Neural progenitor cell (in vitro differentiated cells): ENCODE data around the gene SLIT1. TPM values are rescaled to one million over a fixed set of nuclear protein-coding genes. Genes with fewer than 3 reads are reported as not detected.

Experiments
- DNase-seq: peaks from one replicate; pipeline ENCODE4 v3.0.0-alpha.2; 2016; ENCODE audit warnings: low spot score
- H2AFZ ChIP-seq: fragments of 200-600 bp; sonication (generic); replicated peaks from 2 replicates; pipeline ENCODE4 v1.6.1; 2016; ENCODE audit warnings: antibody characterized with exemption
- H3F3A ChIP-seq: fragments of 200-600 bp; sonication (generic); 2 replicates; pipeline ENCODE4 v1.6.1; 2016; ENCODE audit warnings: antibody characterized with exemption, low read depth
- H3K27ac ChIP-seq: fragments of 200-600 bp; sonication (generic); 2 replicates; pipeline ENCODE4 v1.5.1; 2016; ENCODE audit warnings: mild to moderate bottlenecking
- H3K27me3 ChIP-seq: fragments of 200-600 bp; sonication (generic); 2 replicates; pipeline ENCODE4 v1.6.1; 2016; ENCODE audit warnings: mild to moderate bottlenecking, moderate library complexity
- H3K36me3 ChIP-seq: fragments of 200-600 bp; sonication (generic); 2 replicates; pipeline ENCODE4 v1.5.1; 2016
- H3K4me1 ChIP-seq: fragments of 200-600 bp; sonication (generic); 2 replicates; pipeline ENCODE4 v1.6.1; 2016; ENCODE audit warnings: mixed run types
- H3K4me2 ChIP-seq: fragments of 200-600 bp; sonication (generic); 2 replicates; pipeline ENCODE4 v1.6.1; 2016
- H3K4me3 ChIP-seq: fragments of 200-600 bp; sonication (generic); 2 replicates; pipeline ENCODE4 v1.5.1; 2016
- H3K79me2 ChIP-seq: fragments of 200-600 bp; sonication (generic); 2 replicates; pipeline ENCODE4 v1.6.1; 2016; ENCODE audit warnings: low read depth
- H3K9ac ChIP-seq: fragments of 200-600 bp; sonication (generic); 2 replicates; pipeline ENCODE4 v1.6.1; 2016
- H3K9me3 ChIP-seq: fragments of 200-600 bp; sonication (generic); 2 replicates; pipeline ENCODE4 v1.5.1; 2016; ENCODE audit warnings: low read depth
- H4K20me1 ChIP-seq: fragments of 200-600 bp; sonication (generic); 2 replicates; pipeline ENCODE4 v1.6.1; 2016; ENCODE audit warnings: low read depth
- H3K27ac Mint-ChIP-seq: 3 replicates; pipeline ENCODE4 v1.8.0; 2021; ENCODE audit warnings: mixed read lengths
- H3K27me3 Mint-ChIP-seq: 2 replicates; pipeline ENCODE4 v1.8.0; 2022; ENCODE audit warnings: low read depth, mild to moderate bottlenecking, inconsistent platforms, moderate library complexity, mixed read lengths; ENCODE audit not compliant: insufficient read depth
- H3K36me3 Mint-ChIP-seq: 3 replicates; pipeline ENCODE4 v1.8.0; 2021; ENCODE audit warnings: mixed read lengths
- H3K4me1 Mint-ChIP-seq: 3 replicates; pipeline ENCODE4 v1.8.0; 2021; ENCODE audit warnings: mixed read lengths
- H3K4me3 Mint-ChIP-seq: 3 replicates; pipeline ENCODE4 v1.8.0; 2021; ENCODE audit warnings: mild to moderate bottlenecking, moderate library complexity, mixed read lengths
- H3K9me3 Mint-ChIP-seq: 3 replicates; pipeline ENCODE4 v1.8.0; 2020; ENCODE audit warnings: mixed read lengths
- EZH2 ChIP-seq: fragments of 200-600 bp; sonication (generic); IDR thresholded peaks from 2 replicates; pipeline ENCODE4 v1.6.1; 2017; ENCODE audit warnings: antibody characterized with exemption, mild to moderate bottlenecking, moderate library complexity
- EZH2phosphoT487 ChIP-seq: fragments of 200-600 bp; sonication (generic); IDR thresholded peaks from 2 replicates; pipeline ENCODE4 v1.6.1; 2017; ENCODE audit warnings: antibody characterized with exemption
- total RNA-seq: library from RNA; depleted of rRNA; stranded (reverse); fragments of >200 nt; gene quantifications from 2 replicates; pipeline ENCODE4 v1.2.3, GENCODE V29; 2015; ENCODE audit warnings: low replicate concordance
- TF ChIP-seq, protein P1 (sequence below): fragments of 200-600 bp; sonication (generic); IDR thresholded peaks from 2 replicates; pipeline ENCODE4 v1.5.1; 2017; ENCODE audit warnings: antibody characterized with exemption, mild to moderate bottlenecking

Gene SLIT1
- total RNA-seq, 1 donor from 2014 or later = 0.92 TPM

DNA sequence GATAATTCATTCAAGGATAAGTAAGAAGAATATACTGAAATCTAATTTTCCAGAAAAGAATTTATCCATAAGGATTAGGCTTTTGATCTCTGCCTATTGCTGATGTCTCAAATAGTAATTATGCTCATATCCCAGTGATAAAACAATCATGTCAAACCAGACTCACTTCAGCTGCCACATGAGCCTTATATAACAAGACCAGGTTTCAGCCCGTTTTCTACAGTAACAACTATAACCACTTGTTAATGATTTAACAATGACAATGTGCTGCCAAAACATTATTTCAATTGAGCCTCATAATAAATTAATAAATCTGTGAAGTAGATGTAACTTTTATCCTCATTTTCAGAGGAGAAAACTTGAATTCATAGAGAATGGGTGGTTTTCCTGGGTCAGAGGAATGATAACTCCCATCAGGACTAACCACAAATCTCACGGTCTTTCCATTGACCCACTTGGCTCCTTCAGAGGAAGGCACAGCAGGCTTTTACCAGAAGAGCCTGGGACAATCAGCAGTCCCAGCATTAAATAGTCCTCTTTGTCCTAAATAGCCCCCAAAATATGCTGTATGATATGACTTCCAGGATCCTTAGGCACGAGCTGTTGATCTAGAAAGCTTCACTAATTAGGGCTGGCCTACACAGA lies 42.5 kb upstream of the SLIT1 start:
- Mint-ChIP-seq H3K4me1 (peaks cover 2% of the 10 kb centered on the region), H3K27me3 (peaks cover 4% of the 10 kb centered on the region), H3K9me3 (no peaks in the 10 kb centered on the region), H3K27ac (no peak overlapping the region), H3K36me3 (peaks cover 23% of the 10 kb centered on the region), H3K4me3 (no peak overlapping the region)
- no peak for DNase-seq
- H2AFZ ChIP-seq = no peak overlapping the region
- peaks cover 1% of the 10 kb centered on the region for H3F3A ChIP-seq
- TF ChIP-seq, protein P1, sequence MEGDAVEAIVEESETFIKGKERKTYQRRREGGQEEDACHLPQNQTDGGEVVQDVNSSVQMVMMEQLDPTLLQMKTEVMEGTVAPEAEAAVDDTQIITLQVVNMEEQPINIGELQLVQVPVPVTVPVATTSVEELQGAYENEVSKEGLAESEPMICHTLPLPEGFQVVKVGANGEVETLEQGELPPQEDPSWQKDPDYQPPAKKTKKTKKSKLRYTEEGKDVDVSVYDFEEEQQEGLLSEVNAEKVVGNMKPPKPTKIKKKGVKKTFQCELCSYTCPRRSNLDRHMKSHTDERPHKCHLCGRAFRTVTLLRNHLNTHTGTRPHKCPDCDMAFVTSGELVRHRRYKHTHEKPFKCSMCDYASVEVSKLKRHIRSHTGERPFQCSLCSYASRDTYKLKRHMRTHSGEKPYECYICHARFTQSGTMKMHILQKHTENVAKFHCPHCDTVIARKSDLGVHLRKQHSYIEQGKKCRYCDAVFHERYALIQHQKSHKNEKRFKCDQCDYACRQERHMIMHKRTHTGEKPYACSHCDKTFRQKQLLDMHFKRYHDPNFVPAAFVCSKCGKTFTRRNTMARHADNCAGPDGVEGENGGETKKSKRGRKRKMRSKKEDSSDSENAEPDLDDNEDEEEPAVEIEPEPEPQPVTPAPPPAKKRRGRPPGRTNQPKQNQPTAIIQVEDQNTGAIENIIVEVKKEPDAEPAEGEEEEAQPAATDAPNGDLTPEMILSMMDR = no peak
- TF ChIP-seq EZH2phosphoT487 (no peak), EZH2 (no peak)
- H3K79me2 ChIP-seq = no peaks in the 10 kb centered on the region
- H3K27ac ChIP-seq = no peak overlapping the region
- no peak overlapping the region for H3K4me2 ChIP-seq
- H3K4me1 ChIP-seq = peaks cover under 1% of the 10 kb centered on the region
- no peak overlapping the region for H3K4me3 ChIP-seq
- H4K20me1 ChIP-seq = peaks cover 1% of the 10 kb centered on the region
- H3K27me3 ChIP-seq = no peaks in the 10 kb centered on the region
- H3K9me3 ChIP-seq = no peaks in the 10 kb centered on the region
- peaks cover 5% of the 10 kb centered on the region for H3K36me3 ChIP-seq
- no peak overlapping the region for H3K9ac ChIP-seq

DNA sequence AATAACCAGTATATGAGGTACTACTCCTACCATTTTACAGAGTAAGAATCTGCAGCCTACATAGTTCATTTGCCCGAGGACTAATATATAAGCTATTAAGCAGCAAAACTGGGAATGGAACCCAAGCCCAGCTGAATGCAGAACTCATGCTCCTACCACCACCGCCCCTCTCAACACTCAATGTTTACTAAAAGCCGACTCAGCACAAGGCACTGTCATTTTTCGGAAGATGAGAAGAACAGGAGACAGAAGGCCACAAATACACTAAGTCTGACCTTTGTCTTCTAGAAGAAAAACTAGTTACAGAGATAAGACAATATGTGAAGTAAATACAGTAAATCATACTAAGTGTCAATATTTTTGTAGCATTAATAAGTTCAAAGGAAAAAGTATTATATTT lies 40.6 kb upstream of the SLIT1 start:
- Histone ChIP-seq H3K4me3 (no peak overlapping the region), H3K27ac (no peak overlapping the region), H3K9me3 (no peaks in the 10 kb centered on the region), H4K20me1 (peaks cover 16% of the 10 kb centered on the region), H3F3A (peaks cover 14% of the 10 kb centered on the region), H3K27me3 (no peaks in the 10 kb centered on the region), H3K4me2 (no peak overlapping the region), H3K4me1 (peaks cover 15% of the 10 kb centered on the region), H2AFZ (no peak overlapping the region), H3K36me3 (peaks cover 5% of the 10 kb centered on the region), H3K9ac (no peak overlapping the region), H3K79me2 (no peaks in the 10 kb centered on the region)
- Mint-ChIP-seq H3K9me3 (no peaks in the 10 kb centered on the region), H3K36me3 (peaks cover 20% of the 10 kb centered on the region), H3K4me3 (no peak overlapping the region), H3K4me1 (peaks cover 19% of the 10 kb centered on the region), H3K27me3 (peaks cover 4% of the 10 kb centered on the region), H3K27ac (no peak overlapping the region)
- TF ChIP-seq EZH2phosphoT487 = no peak
- DNase-seq = no peak

DNA sequence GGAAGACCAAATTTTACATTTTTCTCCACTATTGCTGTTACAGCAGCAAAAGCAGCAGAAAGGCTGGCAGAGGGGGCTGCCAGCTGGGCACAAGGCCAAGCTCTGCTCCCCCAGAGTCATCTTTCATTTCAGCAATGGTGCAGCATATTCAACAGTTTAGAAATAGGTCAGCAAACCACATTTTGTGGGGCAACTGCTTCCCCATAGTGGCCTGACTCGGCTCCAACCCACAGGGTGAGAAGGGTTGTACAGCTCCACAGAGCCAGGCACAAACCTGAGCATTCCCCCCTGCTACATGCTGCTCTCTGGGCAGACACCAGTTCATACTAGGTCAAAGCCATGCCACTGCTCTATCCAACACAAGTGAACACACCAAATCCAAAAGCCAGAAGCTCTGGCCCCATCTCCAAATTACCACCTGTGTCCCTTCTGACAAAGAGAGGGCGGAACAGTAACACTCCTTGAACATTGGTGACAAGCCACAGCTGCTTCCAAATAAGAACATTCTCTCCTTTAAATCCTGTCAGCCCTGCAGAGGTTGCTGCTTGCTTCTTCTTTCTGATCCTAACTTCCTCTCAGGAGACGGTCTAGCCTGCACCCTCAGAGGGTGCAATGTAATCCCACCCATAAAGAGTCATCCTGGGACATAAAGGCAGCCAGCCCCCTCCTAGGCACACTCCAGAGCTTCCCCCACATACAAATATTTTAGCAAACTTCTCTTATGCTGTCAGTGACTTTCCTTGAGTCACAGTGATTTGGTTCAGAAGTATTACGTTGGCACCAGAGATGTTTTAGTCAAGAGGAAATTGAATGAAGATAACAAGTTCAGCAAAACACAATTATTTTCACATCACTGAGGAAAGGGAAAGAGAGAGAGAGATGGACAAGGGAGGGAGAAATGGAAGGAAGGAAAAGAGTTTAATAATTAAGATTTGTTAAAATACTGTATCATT lies 39.0 kb upstream of the SLIT1 start:
- Histone ChIP-seq H3K4me1 (peaks cover 15% of the 10 kb centered on the region), H3K36me3 (peaks cover 5% of the 10 kb centered on the region), H3K9me3 (no peaks in the 10 kb centered on the region), H3F3A (peaks cover 14% of the 10 kb centered on the region), H3K9ac (no peak overlapping the region), H3K27ac (no peak overlapping the region), H3K27me3 (no peaks in the 10 kb centered on the region), H3K4me3 (no peak overlapping the region), H3K4me2 (no peak overlapping the region), H2AFZ (no peak overlapping the region), H3K79me2 (no peaks in the 10 kb centered on the region), H4K20me1 (peaks cover 16% of the 10 kb centered on the region)
- Mint-ChIP-seq H3K36me3 (peaks cover 21% of the 10 kb centered on the region), H3K4me3 (no peak overlapping the region), H3K27ac (no peak overlapping the region), H3K27me3 (peaks cover 4% of the 10 kb centered on the region), H3K4me1 (peaks cover 19% of the 10 kb centered on the region), H3K9me3 (no peaks in the 10 kb centered on the region)
- TF ChIP-seq, protein P1 = no peak
- no peak for TF ChIP-seq EZH2phosphoT487
- no peak for TF ChIP-seq EZH2
- no peak for DNase-seq
